Keratinocyte (primary cell): ENCODE measurements around the gene ESRRG. TPM values are rescaled to one million over a fixed set of nuclear protein-coding genes. Genes with fewer than 3 reads are reported as not detected.

ENCODE experiments used
- DNase-seq: peaks from one replicate; pipeline ENCODE4 v3.0.0-alpha.2; 2011; ENCODE audit warnings: low read depth, missing footprints, low spot score
- FAIRE-seq: peaks from 2 replicates; lab custom pipeline; 2011; peaks lifted over from hg19 to GRCh38; lab: Jason Lieb, UNC
- H2AFZ ChIP-seq: 2 replicates; pipeline ENCODE4 v1.6.0; 2012; ENCODE audit warnings: low read length, control low read depth, inconsistent platforms; ENCODE audit not compliant: control insufficient read depth
- H3K27ac ChIP-seq: 2 replicates; pipeline ENCODE4 v1.5.1; 2011; ENCODE audit warnings: low read length; ENCODE audit not compliant: control insufficient read depth, insufficient read depth
- H3K27me3 ChIP-seq: 3 replicates; pipeline ENCODE4 v1.6.0; 2011; ENCODE audit warnings: low read length; ENCODE audit not compliant: control insufficient read depth, insufficient read depth; ENCODE audit errors: extremely low read depth
- H3K36me3 ChIP-seq, 2 experiments: 2 replicates in 1 of 2; 3 replicates in 1 of 2; pipeline ENCODE4 v1.5.1; 2011; ENCODE audit warnings: low read length in 2 of 2, mild to moderate bottlenecking in 1 of 2; ENCODE audit not compliant: control insufficient read depth in 2 of 2, insufficient read depth in 2 of 2; ENCODE audit errors: extremely low read depth in 1 of 2
- H3K4me1 ChIP-seq: 3 replicates; pipeline ENCODE4 v1.5.1; 2011; ENCODE audit warnings: low read length; ENCODE audit not compliant: control insufficient read depth, insufficient read depth; ENCODE audit errors: extremely low read depth
- H3K4me2 ChIP-seq: 3 replicates; pipeline ENCODE4 v1.6.0; 2011; ENCODE audit warnings: low read depth, low read length; ENCODE audit not compliant: control insufficient read depth, insufficient read depth; ENCODE audit errors: extremely low read depth
- H3K4me3 ChIP-seq, 3 experiments: fragments of 200-600 bp in 1 of 3; sonication (generic) in 1 of 3; 2 replicates in 2 of 3; 3 replicates in 1 of 3; pipeline ENCODE4 v1.5.1; 2011 to 2016; ENCODE audit warnings: low read length in 3 of 3, mild to moderate bottlenecking in 3 of 3, control low read depth in 2 of 3, inconsistent platforms in 1 of 3, low read depth in 1 of 3, mixed read lengths in 1 of 3, mixed run types in 1 of 3, moderate library complexity in 1 of 3; ENCODE audit not compliant: control insufficient read depth in 2 of 3, insufficient read depth in 2 of 3; ENCODE audit errors: extremely low read depth in 1 of 3
- H3K79me2 ChIP-seq: 2 replicates; pipeline ENCODE4 v1.6.0; 2012; ENCODE audit warnings: low read length; ENCODE audit not compliant: control insufficient read depth, insufficient read depth
- H3K9ac ChIP-seq: 3 replicates; pipeline ENCODE4 v1.6.0; 2011; ENCODE audit warnings: low read length; ENCODE audit not compliant: control insufficient read depth, insufficient read depth; ENCODE audit errors: extremely low read depth
- H3K9me1 ChIP-seq: 3 replicates; pipeline ENCODE4 v1.6.0; 2011; ENCODE audit warnings: low read length; ENCODE audit not compliant: control insufficient read depth, insufficient read depth; ENCODE audit errors: extremely low read depth
- H3K9me3 ChIP-seq: 2 replicates; pipeline ENCODE4 v1.5.1; 2012; ENCODE audit warnings: low read depth, low read length; ENCODE audit not compliant: control insufficient read depth
- H4K20me1 ChIP-seq: 3 replicates; pipeline ENCODE4 v1.6.0; 2011; ENCODE audit warnings: low read length; ENCODE audit not compliant: control insufficient read depth, insufficient read depth; ENCODE audit errors: extremely low read depth
- CTCF ChIP-seq, 3 experiments: IDR thresholded peaks in 1 of 3; conservative IDR thresholded peaks in 1 of 3; optimal IDR thresholded peaks in 1 of 3; 2 replicates in 2 of 3; 3 replicates in 1 of 3; pipeline versions ENCODE3 to v1.5.1; 2011; ENCODE audit warnings: low read length in 3 of 3, mild to moderate bottlenecking in 3 of 3, moderate library complexity in 2 of 3, control low read depth in 1 of 3, inconsistent platforms in 1 of 3; ENCODE audit not compliant: insufficient read depth in 2 of 3; ENCODE audit errors: extremely low read depth in 1 of 3
- EZH2 ChIP-seq: IDR thresholded peaks from one replicate; pipeline ENCODE4 v1.6.1; 2012; ENCODE audit warnings: inconsistent platforms, mild to moderate bottlenecking, low read length, moderate library complexity
- dilution Hi-C: fragments of 300-500 bp; cut with MboI; formaldehyde crosslinking; loops from one replicate; pipeline ENCODE4 v1.7.0; 2020; ENCODE audit warnings: low sequenced_read_pairs; ENCODE audit not compliant: extremely low pct_ligation_motif_present
- polyA plus RNA-seq, 5 experiments: library from polyadenylated mRNA; depleted of rRNA in 3 of 5; stranded (reverse) in 3 of 5; stranded (forward) in 1 of 5; unstranded in 1 of 5; fragments of >200 nt; gene quantifications; 1 replicate in 1 of 5; 2 replicates in 3 of 5; 3 replicates in 1 of 5; pipeline versions ENCODE4 v1.2.1 to v1.2.3, GENCODE V29; 2011 to 2012; ENCODE audit warnings: missing spikeins in 2 of 5, low read depth in 1 of 5, low replicate concordance in 1 of 5

Gene ESRRG
- polyA plus RNA-seq, 1 donor (not counting 4 experiments of a cell fraction or from before 2014, with no cell fraction given): 0.08 TPM

- H3K27ac ChIP-seq: no peak overlapping the region
- no peaks in the 10 kb centered on the region for H3K9me3 ChIP-seq
- H3K36me3 ChIP-seq: no peaks in the 10 kb centered on the region
- H3K79me2 ChIP-seq: no peaks in the 10 kb centered on the region
- H3K4me3 ChIP-seq: no peak overlapping the region
- no peak for TF ChIP-seq EZH2
- TF ChIP-seq CTCF (optimal IDR thresholded peaks at IDR 0.05 in 1 of 3, IDR thresholded peaks at IDR 0.05 in 1 of 3, conservative IDR thresholded peaks at IDR 0.05 in 1 of 3; ENCODE audit: extremely low read depth in 1 of 3, insufficient read depth in 2 of 3, low read length in 3 of 3): no peak
- H2AFZ ChIP-seq: no peak overlapping the region
- H4K20me1 ChIP-seq: no peaks in the 10 kb centered on the region
- no peaks in the 10 kb centered on the region for H3K9me1 ChIP-seq
- no peak overlapping the region for H3K9ac ChIP-seq
- H3K4me2 ChIP-seq: no peak overlapping the region
- H3K27me3 ChIP-seq: no peaks in the 10 kb centered on the region
- no peak for FAIRE-seq
- DNase-seq: no peak
- H3K4me1 ChIP-seq: no peaks in the 10 kb centered on the region
- dilution Hi-C loops: no loop called here
Observed at GRCh38 chr1:216630532-216630931, 92.7 kb downstream of the ESRRG start.

DNA sequence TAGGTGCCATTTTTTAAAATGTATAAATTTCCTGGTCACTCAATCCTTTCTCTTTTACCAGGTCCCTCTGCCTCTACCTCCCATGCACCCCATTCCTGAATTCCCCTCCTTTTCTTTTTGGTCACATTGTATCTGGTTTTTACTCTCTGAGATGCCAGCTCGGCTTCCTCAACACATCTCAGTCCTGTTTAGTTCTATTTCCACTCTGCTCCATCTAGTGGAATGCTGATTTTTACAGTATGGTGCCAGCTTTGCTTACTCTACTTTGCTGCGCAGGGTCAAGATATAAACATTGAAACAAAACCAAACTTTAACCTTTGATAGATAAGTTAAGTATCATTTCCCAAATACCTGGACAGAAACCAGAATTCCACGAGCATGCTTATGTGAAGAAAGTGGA, 96.0 kb downstream of the ESRRG start:
- H4K20me1 ChIP-seq: no peaks in the 10 kb centered on the region
- FAIRE-seq (no peak), DNase-seq (no peak)
- H3K4me3 ChIP-seq: no peak overlapping the region
- H3K79me2 ChIP-seq: no peaks in the 10 kb centered on the region
- no peaks in the 10 kb centered on the region for H3K36me3 ChIP-seq
- H3K4me1 ChIP-seq: no peaks in the 10 kb centered on the region
- H3K4me2 ChIP-seq: no peak overlapping the region
- no peak overlapping the region for H2AFZ ChIP-seq
- no peaks in the 10 kb centered on the region for H3K9me3 ChIP-seq
- H3K27ac ChIP-seq: no peak overlapping the region
- no peaks in the 10 kb centered on the region for H3K9me1 ChIP-seq
- no peaks in the 10 kb centered on the region for H3K27me3 ChIP-seq
- TF ChIP-seq CTCF (optimal IDR thresholded peaks at IDR 0.05 in 1 of 3, IDR thresholded peaks at IDR 0.05 in 1 of 3, conservative IDR thresholded peaks at IDR 0.05 in 1 of 3; ENCODE audit: extremely low read depth in 1 of 3, insufficient read depth in 2 of 3, low read length in 3 of 3) (no peak), EZH2 (no peak)
- dilution Hi-C loops: no loop called here
- no peak overlapping the region for H3K9ac ChIP-seq
